ENCODE data around the gene RNASE8.

The RNASE8 gene

GRCh38 chr14:21074398-21075272 is 17.0 kb downstream of the RNASE8 start:
- DNase-seq, result no peak

GRCh38 chr14:21075719-21076437 is 18.3 kb downstream of the RNASE8 start:
- DNase-seq, result no peak

DNA sequence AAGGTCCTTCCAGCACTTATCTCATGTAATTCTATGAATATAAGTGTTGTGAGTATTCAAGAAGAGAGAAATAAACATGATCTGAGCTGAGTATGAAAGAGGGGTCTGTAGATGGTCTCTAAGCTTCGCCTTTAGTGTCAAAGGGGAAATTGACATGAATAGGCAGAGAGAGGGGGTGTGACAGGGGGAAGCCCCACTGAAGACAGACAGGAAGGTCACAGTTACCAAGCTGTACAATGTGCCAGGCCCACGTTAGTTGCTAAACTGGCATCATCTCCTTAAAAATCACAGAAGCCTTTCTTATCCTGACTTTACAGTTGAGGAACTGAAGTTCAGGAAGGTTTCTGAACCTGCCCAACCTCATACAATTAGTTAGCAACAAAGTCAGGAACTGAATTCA is 20.1 kb downstream of the RNASE8 start:
- no peak for DNase-seq

- no peak for DNase-seq
Measured at GRCh38 chr14:21078287-21078686, 20.7 kb downstream of the RNASE8 start.

DNA sequence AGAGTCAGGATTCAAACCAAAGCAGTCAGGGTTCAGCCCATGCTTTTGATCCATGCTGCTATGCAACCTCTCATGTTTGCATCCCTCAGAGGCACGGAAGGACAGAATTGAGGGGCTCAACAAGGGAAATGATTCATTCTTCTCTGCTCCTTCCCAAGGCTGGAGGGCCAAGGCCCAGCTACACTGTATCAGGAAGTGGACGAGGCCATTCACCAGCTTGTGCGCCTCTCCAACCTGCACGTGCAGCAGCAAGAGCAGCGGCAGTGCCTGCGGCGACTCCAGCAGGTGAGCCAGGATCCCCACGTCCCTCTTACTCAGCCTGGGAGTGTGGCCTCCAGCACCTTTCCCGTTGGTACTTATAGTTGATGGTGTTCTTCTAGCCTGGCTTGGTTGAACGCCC is 21.1 kb downstream of the RNASE8 start:
- DNase-seq, result no peak

GRCh38 chr14:21081521-21082142 is 24.0 kb downstream of the RNASE8 start:
- no peak for DNase-seq

DNA sequence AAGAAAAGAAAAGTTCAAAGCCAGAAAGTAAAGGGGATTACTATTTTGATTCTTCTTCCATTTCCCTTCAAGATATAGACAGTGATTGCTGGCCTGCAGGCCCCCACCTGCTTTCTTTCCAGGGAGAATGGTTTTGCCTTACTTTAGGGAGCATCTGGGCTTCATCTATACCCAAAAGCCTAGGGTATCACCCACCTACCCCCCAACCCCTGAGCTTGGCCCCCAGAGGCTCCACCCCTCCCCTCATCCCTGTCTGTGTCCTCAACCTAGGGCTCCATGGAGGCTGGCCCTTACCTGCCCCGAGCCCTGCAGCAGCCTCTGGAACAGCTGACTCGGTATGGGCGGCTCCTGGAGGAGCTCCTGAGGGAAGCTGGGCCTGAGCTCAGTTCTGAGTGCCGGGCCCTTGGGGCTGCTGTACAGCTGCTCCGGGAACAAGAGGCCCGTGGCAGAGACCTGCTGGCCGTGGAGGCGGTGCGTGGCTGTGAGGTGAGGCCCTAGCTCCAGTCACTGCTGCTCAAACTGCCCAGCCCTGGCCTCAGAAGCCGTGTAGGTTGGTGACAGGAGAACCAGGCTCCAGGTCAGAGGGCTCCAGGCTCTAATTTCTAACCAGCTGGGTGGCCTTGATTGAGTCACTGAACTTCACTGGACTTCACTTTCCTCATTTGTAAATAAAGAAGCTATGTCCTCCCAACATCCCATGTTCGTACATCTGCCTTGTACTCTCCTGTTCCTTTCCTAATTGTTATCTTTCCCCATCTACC is 26.1 kb downstream of the RNASE8 start:
- DNase-seq, result no peak

GRCh38 chr14:21084396-21084795 is 26.8 kb downstream of the RNASE8 start:
- no peak for DNase-seq

DNA sequence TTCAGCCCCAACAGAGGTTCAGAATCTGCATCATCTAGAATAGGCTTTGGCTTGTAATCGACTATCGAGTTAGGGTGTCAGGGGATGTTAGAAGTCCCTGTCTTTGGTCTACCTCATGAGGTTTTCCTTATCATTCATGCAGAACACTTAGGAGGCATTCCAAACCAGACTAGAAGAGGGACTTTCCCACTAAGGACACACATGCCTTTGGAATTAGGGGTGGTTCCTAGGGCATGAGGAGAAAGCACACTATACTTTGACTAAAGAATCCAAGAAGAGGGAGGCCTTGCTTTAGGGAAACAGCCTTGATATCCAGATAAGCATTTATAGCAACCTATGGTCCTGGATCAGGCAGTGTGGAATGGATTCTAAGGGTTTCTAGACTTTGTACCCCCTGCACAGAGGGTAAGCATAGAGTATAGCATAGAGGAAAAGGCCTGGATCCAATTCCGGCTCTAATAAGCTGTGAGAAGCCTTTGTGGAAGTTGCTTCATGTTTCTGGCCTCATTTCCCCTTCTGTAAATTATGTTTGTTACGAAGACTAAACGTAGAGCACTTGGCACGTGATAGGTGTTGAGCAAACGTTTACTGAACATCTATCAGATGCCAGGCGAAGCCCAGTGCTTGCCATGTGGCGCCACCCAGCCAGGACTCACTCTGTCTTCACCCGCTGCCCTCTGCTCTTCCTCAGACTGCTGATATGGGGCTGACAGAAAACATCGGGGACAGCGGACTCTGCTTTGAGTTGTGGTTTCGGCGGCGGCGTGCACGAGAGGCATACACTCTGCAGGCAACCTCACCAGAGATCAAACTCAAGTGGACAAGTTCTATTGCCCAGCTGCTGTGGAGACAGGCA is 27.6 kb downstream of the RNASE8 start:
- DNase-seq, result no peak

- no peak for DNase-seq
Measured at GRCh38 chr14:21086908-21087293, 29.3 kb downstream of the RNASE8 start.

DNA sequence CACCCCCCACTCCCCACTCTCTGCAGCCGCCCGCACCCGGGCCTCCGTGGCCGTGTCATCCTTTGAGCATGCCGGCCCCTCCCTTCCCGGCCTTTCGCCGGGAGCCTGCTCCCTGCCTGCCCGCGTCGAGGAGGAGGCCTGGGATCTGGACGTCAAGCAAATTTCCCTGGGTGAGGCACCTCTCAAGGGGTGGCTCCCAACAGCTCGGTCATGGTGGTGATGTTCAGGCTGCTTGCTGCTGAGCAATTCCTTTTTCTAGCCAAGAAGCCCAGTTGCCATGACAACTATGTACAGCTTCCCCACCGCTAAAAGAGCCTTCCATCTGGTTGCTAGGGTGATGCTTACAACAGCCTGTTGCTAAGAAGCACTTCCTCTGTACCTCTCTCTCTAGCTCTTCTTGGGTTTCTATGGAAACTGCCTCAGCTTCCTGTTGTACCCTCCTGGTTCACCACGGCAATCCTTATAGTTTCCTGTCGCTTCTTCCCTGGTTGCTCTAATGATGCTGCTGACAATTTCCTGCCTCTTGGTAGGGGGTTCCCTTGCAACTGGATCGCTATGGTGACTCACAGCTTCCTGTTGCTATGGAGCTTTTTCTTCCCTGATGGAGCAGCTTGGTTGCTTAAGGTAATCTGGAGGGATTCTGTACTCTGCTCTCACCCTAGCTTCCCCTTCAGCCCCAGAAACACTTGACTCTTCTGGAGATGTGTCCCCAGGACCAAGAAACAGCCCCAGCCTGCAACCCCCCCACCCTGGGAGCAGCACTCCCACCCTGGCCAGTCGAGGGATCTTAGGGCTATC is 29.9 kb downstream of the RNASE8 start:
- no peak for DNase-seq

DNA sequence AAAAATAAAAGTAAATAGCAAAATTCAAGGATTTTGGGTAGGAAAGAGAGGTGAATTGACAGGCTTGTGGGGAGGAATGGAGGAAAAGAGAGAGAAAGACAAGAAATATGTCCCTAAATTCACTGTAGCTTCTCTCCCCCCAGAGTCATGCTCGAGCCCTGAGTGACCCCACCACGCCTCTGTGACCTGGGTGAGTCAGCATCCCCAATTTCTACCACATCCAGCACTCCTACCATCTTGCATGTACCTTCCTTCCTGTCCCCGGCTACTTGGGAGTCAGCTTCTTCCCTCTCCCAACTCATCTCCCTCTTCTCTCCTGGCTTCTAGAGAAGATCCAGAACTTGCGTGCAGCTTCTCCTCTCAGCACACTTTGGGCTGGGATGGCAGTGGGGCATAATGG is 31.1 kb downstream of the RNASE8 start:
- no peak for DNase-seq

DNA sequence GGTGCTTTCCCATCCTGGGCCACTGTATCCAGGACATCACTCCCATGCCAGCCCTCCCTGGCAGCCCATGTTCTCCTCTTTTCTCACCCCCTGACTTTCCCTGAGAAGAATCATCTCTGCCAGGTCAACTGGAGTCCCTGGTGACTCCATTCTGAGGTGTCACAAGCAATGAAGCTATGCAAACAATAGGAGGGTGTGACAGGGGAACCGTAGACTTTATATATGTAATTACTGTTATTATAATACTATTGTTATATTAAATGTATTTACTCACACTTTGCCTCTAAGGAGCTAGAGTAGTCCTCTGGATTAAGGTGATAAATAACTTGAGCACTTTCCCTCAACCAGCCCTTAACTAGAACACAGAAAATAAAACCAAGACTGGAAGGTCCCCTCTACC is 31.6 kb downstream of the RNASE8 start:
- DNase-seq, result no peak

GRCh38 chr14:21089877-21090193 is 32.2 kb downstream of the RNASE8 start:
- no peak for DNase-seq

DNA sequence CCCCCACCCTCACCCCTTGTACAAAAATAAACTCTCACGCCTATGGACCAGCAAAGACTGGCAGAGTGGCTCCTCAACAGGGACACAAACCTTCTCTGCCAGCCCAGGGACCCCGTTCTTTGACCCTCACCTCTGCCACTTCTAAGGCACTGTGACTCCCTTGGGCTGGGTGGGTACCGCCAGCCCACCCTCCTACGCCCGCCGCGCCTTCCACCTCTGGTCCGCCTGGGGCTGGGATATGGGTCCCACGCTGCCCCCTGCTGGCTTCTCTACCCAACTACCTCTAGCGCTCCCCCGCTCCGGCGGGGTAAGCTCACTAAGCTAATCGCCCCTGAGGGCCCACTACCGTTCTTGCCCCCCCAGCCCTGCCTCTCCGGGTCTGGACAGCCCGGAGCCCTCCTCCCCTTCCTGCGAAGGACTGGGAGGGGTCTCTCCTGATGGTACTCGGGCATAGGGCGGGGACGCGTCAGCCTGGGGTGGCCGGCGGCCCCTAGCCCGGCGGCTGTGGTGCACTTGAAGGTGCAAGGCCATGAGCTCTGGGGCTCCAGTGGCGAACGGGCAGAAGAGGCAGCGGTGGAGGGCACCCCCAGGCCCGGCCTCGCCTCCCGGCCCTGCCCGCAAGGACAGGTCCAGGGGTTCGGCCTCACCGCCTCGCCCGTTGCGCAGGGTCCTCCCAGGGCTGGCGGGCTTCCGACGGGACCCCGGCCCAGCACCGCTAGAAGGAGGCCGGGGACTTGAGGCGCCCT is 32.7 kb downstream of the RNASE8 start:
- DNase-seq, result peak; percentile 21

GRCh38 chr14:21090940-21091663 is 33.5 kb downstream of the RNASE8 start:
- no peak for DNase-seq

DNA sequence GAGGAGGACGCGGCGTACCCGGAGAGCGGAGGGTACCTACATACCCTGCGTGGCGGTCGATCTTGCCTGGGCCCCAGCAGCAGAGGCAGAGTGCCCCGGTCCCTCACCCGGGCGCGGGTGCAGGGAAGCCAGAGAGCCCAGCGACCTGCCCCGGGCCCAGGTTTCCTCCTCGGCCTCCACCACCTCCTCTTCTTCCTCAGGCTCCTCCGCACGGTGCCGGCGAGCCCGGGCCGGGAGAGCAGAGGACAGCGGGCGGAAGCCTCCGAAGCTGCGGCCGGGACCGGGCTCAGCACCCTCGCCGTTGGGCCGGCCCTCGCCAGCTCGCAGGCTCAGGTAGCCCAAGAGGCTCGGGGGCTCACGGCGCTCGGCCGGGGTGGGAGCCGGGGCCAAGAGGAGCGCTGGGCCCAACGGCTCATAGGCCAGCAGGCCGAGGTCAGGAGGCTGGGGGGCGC is 34.2 kb downstream of the RNASE8 start:
- DNase-seq, result no peak

GRCh38 chr14:21092273-21093011 is 34.8 kb downstream of the RNASE8 start:
- peak; percentile 78 for DNase-seq

DNA sequence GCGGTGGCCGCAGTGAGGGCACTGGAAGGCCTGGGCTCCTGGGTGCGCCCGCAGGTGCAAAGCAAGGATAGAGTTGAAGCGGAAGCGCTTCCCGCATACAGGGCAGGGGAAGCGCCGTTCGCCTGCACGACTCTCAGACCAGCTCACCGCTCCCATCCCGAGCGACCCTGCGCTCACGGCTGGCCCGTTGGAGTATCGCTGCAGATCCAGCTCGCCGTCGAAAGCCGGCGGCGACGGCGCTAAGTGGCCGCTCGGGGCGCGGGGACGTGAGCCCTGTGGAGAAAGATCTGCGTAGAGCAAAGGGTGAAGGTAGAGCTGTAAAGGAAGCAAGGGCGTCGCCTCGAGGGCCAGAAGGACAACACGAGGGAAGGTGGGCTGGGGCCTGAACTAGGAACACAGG is 35.4 kb downstream of the RNASE8 start:
- DNase-seq, result no peak

All from OCI-M1 (cell line).